Gastrocnemius medialis (tissue), 4 donors: ENCODE measurements around the gene NAPB.

Source experiments
- POLR2A ChIP-seq, 2 donors: fragments of 450-650 bp; IDR thresholded peaks; one replicate each; pipeline ENCODE4 v1.6.1; 2017; ENCODE audit warnings: antibody characterized with exemption in 2 of 2, mild to moderate bottlenecking in 2 of 2, moderate library complexity in 2 of 2
- TF ChIP-seq, protein P1 (sequence below), 5 experiments: fragments of 450-650 bp in 3 of 5; fragments of 200-600 bp in 2 of 5; sonication (generic) in 2 of 5; IDR thresholded peaks in 4 of 5; conservative IDR thresholded peaks in 1 of 5; 1 replicate in 4 of 5; 2 replicates in 1 of 5; pipeline ENCODE4 v1.5.1; 2016 to 2019; ENCODE audit warnings: antibody characterized with exemption in 5 of 5, mild to moderate bottlenecking in 3 of 5, moderate library complexity in 3 of 5

DNA sequence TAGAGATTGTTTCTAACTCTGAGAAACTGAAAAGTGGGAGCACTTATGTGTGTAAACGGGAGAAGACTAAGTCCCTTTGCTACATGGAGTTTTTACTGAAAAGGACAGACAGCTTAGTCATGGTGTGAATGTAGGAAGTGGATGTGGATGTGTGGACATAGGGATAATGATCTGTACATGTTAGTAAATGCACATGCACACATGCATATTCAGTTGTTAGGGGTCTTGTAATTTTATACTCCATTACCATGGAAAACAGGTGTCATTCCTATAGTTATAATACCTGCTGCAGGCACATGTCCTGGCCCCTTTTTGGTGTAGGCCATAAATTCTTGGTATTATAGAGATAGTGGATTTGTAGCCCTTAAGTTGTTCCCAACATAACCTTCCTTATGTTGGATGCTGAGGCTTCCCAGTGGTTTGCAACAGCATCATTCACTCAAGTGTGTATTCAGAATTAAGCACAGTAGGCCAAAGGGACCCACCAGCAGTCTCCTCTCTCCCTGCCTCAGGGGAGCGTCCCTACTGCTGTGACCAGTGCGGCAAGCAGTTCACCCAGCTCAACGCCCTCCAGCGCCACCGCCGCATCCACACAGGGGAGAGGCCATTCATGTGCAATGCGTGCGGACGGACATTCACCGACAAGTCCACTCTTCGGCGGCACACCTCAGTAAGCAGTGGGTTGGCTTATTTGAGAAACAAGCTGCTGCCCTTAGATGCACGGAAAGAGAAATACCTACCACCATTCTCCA lies 52.0 kb downstream of the NAPB start:
- TF ChIP-seq POLR2A (IDR thresholded peaks at IDR 0.05), result no peak
- TF ChIP-seq, protein P1, sequence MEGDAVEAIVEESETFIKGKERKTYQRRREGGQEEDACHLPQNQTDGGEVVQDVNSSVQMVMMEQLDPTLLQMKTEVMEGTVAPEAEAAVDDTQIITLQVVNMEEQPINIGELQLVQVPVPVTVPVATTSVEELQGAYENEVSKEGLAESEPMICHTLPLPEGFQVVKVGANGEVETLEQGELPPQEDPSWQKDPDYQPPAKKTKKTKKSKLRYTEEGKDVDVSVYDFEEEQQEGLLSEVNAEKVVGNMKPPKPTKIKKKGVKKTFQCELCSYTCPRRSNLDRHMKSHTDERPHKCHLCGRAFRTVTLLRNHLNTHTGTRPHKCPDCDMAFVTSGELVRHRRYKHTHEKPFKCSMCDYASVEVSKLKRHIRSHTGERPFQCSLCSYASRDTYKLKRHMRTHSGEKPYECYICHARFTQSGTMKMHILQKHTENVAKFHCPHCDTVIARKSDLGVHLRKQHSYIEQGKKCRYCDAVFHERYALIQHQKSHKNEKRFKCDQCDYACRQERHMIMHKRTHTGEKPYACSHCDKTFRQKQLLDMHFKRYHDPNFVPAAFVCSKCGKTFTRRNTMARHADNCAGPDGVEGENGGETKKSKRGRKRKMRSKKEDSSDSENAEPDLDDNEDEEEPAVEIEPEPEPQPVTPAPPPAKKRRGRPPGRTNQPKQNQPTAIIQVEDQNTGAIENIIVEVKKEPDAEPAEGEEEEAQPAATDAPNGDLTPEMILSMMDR (IDR thresholded peaks at IDR 0.05 in 4 of 5, conservative IDR thresholded peaks at IDR 0.05 in 1 of 5), result no peak
